SK-N-SH (cell line): ENCODE data around the gene APRT. TPM values are rescaled to one million over a fixed set of nuclear protein-coding genes. Genes with fewer than 3 reads are reported as not detected.

Source experiments
- CTCF ChIA-PET: fragments of 300-600, 350-600 bp; formaldehyde crosslinking; extraction: SDS; loops from one replicate; lab custom pipeline; 2021; lab: Yijun Ruan, JAX
- POLR2A ChIA-PET: fragments of 350-600 bp; sonication (Branson Sonifier 250); formaldehyde crosslinking; extraction: SDS; loops from one replicate; lab custom pipeline; 2020; ENCODE audit warnings: antibody characterized with exemption, inconsistent platforms; lab: Yijun Ruan, JAX
- DNase-seq: peaks from one replicate; pipeline ENCODE4 v3.0.0; 2012
- H2AFZ ChIP-seq: fragments of 200-600 bp; sonication (generic); 2 replicates; pipeline ENCODE4 v1.8.1; 2016; ENCODE audit warnings: antibody characterized with exemption, mild to moderate bottlenecking, low read depth
- H3F3A ChIP-seq: fragments of 200-600 bp; sonication (generic); replicated peaks from 2 replicates; pipeline ENCODE3; 2016; ENCODE audit warnings: antibody characterized with exemption, mild to moderate bottlenecking; ENCODE audit not compliant: insufficient read depth
- H3K27ac ChIP-seq, 2 experiments: fragments of 200-500 bp in 1 of 2; fragments of 200-600 bp in 1 of 2; sonication (Bioruptor generic) in 1 of 2; sonication (generic), shearing (Covaris generic) in 1 of 2; 2 replicates each; pipeline versions ENCODE4 v1.5.1 to v1.6.1; 2014 to 2016; ENCODE audit warnings: low read depth in 2 of 2, inconsistent platforms in 1 of 2, low read length in 1 of 2, mild to moderate bottlenecking in 1 of 2, mixed read lengths in 1 of 2
- H3K27me3 ChIP-seq: fragments of 200-600 bp; sonication (generic), shearing (Covaris generic); 2 replicates; pipeline ENCODE4 v1.6.1; 2016; ENCODE audit warnings: mixed run types; ENCODE audit not compliant: insufficient read depth
- H3K36me3 ChIP-seq, 2 experiments: fragments of 200-500 bp in 1 of 2; fragments of 200-600 bp in 1 of 2; sonication (Bioruptor generic) in 1 of 2; sonication (generic) in 1 of 2; replicated peaks in 1 of 2; 2 replicates each; pipeline versions ENCODE3 to v1.5.1; 2014 to 2016; ENCODE audit warnings: low read length in 1 of 2, mild to moderate bottlenecking in 1 of 2; ENCODE audit not compliant: insufficient read depth in 2 of 2, control insufficient read depth in 1 of 2
- H3K4me1 ChIP-seq, 2 experiments: fragments of 200-500 bp in 1 of 2; fragments of 200-600 bp in 1 of 2; sonication (Bioruptor generic) in 1 of 2; sonication (generic), shearing (Covaris generic) in 1 of 2; 2 replicates each; pipeline versions ENCODE4 v1.5.1 to v1.6.1; 2014 to 2016; ENCODE audit warnings: low read depth in 1 of 2, low read length in 1 of 2, mixed run types in 1 of 2; ENCODE audit not compliant: insufficient read depth in 2 of 2, control insufficient read depth in 1 of 2
- H3K4me2 ChIP-seq: fragments of 200-600 bp; sonication (generic), shearing (Covaris generic); 2 replicates; pipeline ENCODE4 v1.6.1; 2017; ENCODE audit warnings: mixed run types
- H3K4me3 ChIP-seq, 2 experiments: fragments of 200-500 bp in 1 of 2; fragments of 200-600 bp in 1 of 2; sonication (Bioruptor generic) in 1 of 2; sonication (generic), shearing (Covaris generic) in 1 of 2; 2 replicates each; pipeline versions ENCODE4 v1.5.1 to v1.8.1; 2014 to 2016; ENCODE audit warnings: low read depth in 2 of 2, inconsistent platforms in 1 of 2, low read length in 1 of 2, mild to moderate bottlenecking in 1 of 2, mixed read lengths in 1 of 2, moderate library complexity in 1 of 2
- H3K79me2 ChIP-seq: fragments of 200-600 bp; sonication (generic); 2 replicates; pipeline ENCODE4 v1.8.1; 2017; ENCODE audit warnings: mild to moderate bottlenecking; ENCODE audit not compliant: insufficient read depth
- H3K9ac ChIP-seq: fragments of 200-600 bp; sonication (generic); 2 replicates; pipeline ENCODE4 v1.6.1; 2017; ENCODE audit warnings: mixed run types
- H3K9me2 ChIP-seq: fragments of 200-600 bp; sonication (generic); 2 replicates; pipeline ENCODE4 v1.6.1; 2017; ENCODE audit warnings: mixed run types
- H3K9me3 ChIP-seq: fragments of 200-600 bp; sonication (generic); 2 replicates; pipeline ENCODE4 v1.6.1; 2017; ENCODE audit warnings: mixed run types, mild to moderate bottlenecking, moderate library complexity
- H4K20me1 ChIP-seq: fragments of 200-600 bp; sonication (generic); 2 replicates; pipeline ENCODE4 v1.6.1; 2017; ENCODE audit warnings: mild to moderate bottlenecking, mixed run types; ENCODE audit not compliant: insufficient read depth
- CHD2 ChIP-seq: fragments of 150-350 bp; IDR thresholded peaks from 2 replicates; pipeline ENCODE4 v1.6.1; 2018; ENCODE audit warnings: low read length; ENCODE audit not compliant: partially characterized antibody
- EP300 ChIP-seq, 2 experiments: IDR thresholded peaks; 2 replicates each; pipeline versions ENCODE4 v1.4.0 to v1.6.1; 2012; ENCODE audit warnings: borderline replicate concordance in 1 of 2, low read depth in 1 of 2, low read length in 1 of 2
- EZH2phosphoT487 ChIP-seq: fragments of 200-600 bp; sonication (generic); IDR thresholded peaks from 2 replicates; pipeline ENCODE4 v1.6.1; 2017; ENCODE audit warnings: low read depth, mixed run types, mild to moderate bottlenecking, antibody characterized with exemption, moderate library complexity, borderline replicate concordance
- FOXJ3 ChIP-seq: sonication (generic); formaldehyde crosslinking; IDR thresholded peaks from 2 replicates; pipeline ENCODE4 v1.5.1; 2020; ENCODE audit warnings: mild to moderate bottlenecking, missing genetic modification reagents
- GABPA ChIP-seq: IDR thresholded peaks from 2 replicates; pipeline ENCODE4 v1.4.0; 2012; ENCODE audit warnings: low read depth, mild to moderate bottlenecking
- GATA2 ChIP-seq: sonication (generic); formaldehyde crosslinking; IDR thresholded peaks from 2 replicates; pipeline ENCODE4 v1.5.0; 2020; ENCODE audit warnings: mild to moderate bottlenecking, missing genetic modification reagents
- MEF2A ChIP-seq: IDR thresholded peaks from 2 replicates; pipeline ENCODE4 v1.4.0; 2012; ENCODE audit warnings: low read depth, borderline replicate concordance
- MXI1 ChIP-seq: IDR thresholded peaks from 2 replicates; pipeline ENCODE4 v1.6.1; 2012; ENCODE audit warnings: mild to moderate bottlenecking, low read depth, low read length, improper control_type of control experiment
- NFIC ChIP-seq: IDR thresholded peaks from 2 replicates; pipeline ENCODE4 v1.4.0; 2012; ENCODE audit warnings: borderline replicate concordance
- NRF1 ChIP-seq: IDR thresholded peaks from 2 replicates; pipeline ENCODE4 v1.6.1; 2012; ENCODE audit warnings: low read depth, mild to moderate bottlenecking, low read length
- POLR2AphosphoS5 ChIP-seq: IDR thresholded peaks from 2 replicates; pipeline ENCODE4 v1.6.1; 2012; ENCODE audit warnings: low read depth, low read length
- RAD21 ChIP-seq: IDR thresholded peaks from 2 replicates; pipeline ENCODE4 v1.6.1; 2012; ENCODE audit warnings: mild to moderate bottlenecking, low read length
- RCOR1 ChIP-seq: fragments of 150-350 bp; IDR thresholded peaks from 2 replicates; pipeline ENCODE4 v1.6.1; 2017; ENCODE audit warnings: antibody characterized with exemption, low read length
- REST ChIP-seq: IDR thresholded peaks from 2 replicates; pipeline ENCODE4 v1.6.1; 2012; ENCODE audit warnings: mild to moderate bottlenecking, low read depth, low read length, moderate library complexity
- RFX5 ChIP-seq: IDR thresholded peaks from 2 replicates; pipeline ENCODE4 v1.6.1; 2012; ENCODE audit warnings: mild to moderate bottlenecking, improper control_type of control experiment, low read length
- SIN3A ChIP-seq: IDR thresholded peaks from 2 replicates; pipeline ENCODE4 v1.6.1; 2012; ENCODE audit warnings: low read depth, mild to moderate bottlenecking, low read length, moderate library complexity, borderline replicate concordance
- SMC3 ChIP-seq: IDR thresholded peaks from 2 replicates; pipeline ENCODE4 v1.6.1; 2012; ENCODE audit warnings: low read depth, low read length, improper control_type of control experiment
- YY1 ChIP-seq: IDR thresholded peaks from 2 replicates; pipeline ENCODE4 v1.4.0; 2012; ENCODE audit warnings: low read depth, mild to moderate bottlenecking
- WGBS: methylation state at CpG from one replicate; pipeline ENCODE4 v1.1.6; 2017; ENCODE audit warnings: low lambda C conversion rate; 5-methylcytosine and 5-hydroxymethylcytosine counted together
- polyA plus RNA-seq, 3 experiments: library from polyadenylated mRNA; depleted of rRNA; stranded (reverse); fragments of >200 nt; gene quantifications; 2 replicates each; pipeline ENCODE4 v1.2.3, GENCODE V29; 2012
- TF ChIP-seq, protein P1 (sequence below): IDR thresholded peaks from 2 replicates; pipeline ENCODE4 v1.4.0; 2012; ENCODE audit warnings: low read depth, borderline replicate concordance

APRT gene
- polyA plus RNA-seq, 1 of the 3 experiments (the other 2 are of a cell fraction), result 192 TPM

GRCh38 chr16:88838566-88838965 lies 26.8 kb upstream of the APRT start:
- Histone ChIP-seq H3K4me2 (no peak overlapping the region), H3K36me3 (peaks cover 0 to 24% of the 10 kb centered on the region in 2 experiments), H3K27me3 (no peaks in the 10 kb centered on the region), H3K79me2 (no peaks in the 10 kb centered on the region), H3K9ac (no peak overlapping the region), H3K4me3 (no peak overlapping the region), H3K9me3 (no peaks in the 10 kb centered on the region), H3K4me1 (no peaks in the 10 kb centered on the region), H4K20me1 (no peaks in the 10 kb centered on the region), H2AFZ (no peak overlapping the region), H3F3A (no peaks in the 10 kb centered on the region), H3K9me2 (no peaks in the 10 kb centered on the region), H3K27ac (no peak overlapping the region)
- no peak for TF ChIP-seq YY1
- no peak for TF ChIP-seq POLR2AphosphoS5
- no peak for TF ChIP-seq RFX5
- no peak for TF ChIP-seq SMC3
- TF ChIP-seq NRF1, result no peak
- no peak for TF ChIP-seq EP300 (IDR thresholded peaks at IDR 0.05; ENCODE audit: borderline replicate concordance in 1 of 2, low read depth in 1 of 2, low read length in 1 of 2)
- TF ChIP-seq REST, result no peak
- TF ChIP-seq SIN3A, result no peak
- TF ChIP-seq MXI1, result no peak
- no peak for TF ChIP-seq RAD21
- no peak for TF ChIP-seq GABPA
- TF ChIP-seq RCOR1, result no peak
- no peak for TF ChIP-seq MEF2A
- TF ChIP-seq EZH2phosphoT487, result no peak
- ChIA-PET POLR2A (no interaction called here), CTCF (interaction anchor here (0.8 kb wide), 1 partner anchor 19 kb away, joined by 3 read pairs; no protein-coding TSS in a partner anchor)
- 91% methylated on average over 19 of the region's 19 CpGs for WGBS
- DNase-seq, result no peak

DNA sequence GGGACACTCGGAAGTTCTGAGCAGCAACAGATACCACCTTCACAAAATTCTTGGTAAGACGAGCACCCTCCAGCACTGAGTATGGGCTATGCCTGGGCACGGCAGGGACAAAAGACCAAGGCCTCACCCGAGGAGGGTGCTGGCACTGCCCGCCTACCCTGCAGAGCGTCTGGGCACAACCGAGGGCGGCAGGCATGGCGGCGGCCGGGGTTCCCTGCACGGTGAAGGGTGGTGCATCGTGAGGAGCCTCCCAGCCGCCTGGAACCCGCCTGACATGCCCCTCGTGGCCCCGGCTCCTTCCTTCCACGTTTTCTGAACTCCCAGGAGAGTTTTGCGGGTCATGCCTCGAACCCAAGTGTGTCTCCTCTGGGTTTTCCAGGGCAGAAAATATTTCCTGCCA lies 26.1 kb upstream of the APRT start:
- TF ChIP-seq GATA2 (no peak), REST (no peak), RCOR1 (no peak), NFIC (no peak), POLR2AphosphoS5 (no peak), SMC3 (no peak), FOXJ3 (CRISPR knock-in tag) (no peak), MEF2A (no peak), CHD2 (no peak), EZH2phosphoT487 (no peak)
- TF ChIP-seq, protein P1, sequence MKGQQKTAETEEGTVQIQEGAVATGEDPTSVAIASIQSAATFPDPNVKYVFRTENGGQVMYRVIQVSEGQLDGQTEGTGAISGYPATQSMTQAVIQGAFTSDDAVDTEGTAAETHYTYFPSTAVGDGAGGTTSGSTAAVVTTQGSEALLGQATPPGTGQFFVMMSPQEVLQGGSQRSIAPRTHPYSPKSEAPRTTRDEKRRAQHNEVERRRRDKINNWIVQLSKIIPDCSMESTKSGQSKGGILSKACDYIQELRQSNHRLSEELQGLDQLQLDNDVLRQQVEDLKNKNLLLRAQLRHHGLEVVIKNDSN, result no peak
- no peak overlapping the region for H3K4me3 ChIP-seq
- no peak for DNase-seq
- H2AFZ ChIP-seq, result no peak overlapping the region
- H3K36me3 ChIP-seq, result peaks cover 0 to 19% of the 10 kb centered on the region in 2 experiments
- ChIA-PET CTCF (no interaction called here), POLR2A (no interaction called here)
- no peak overlapping the region for H3K4me2 ChIP-seq
- H3K79me2 ChIP-seq, result no peaks in the 10 kb centered on the region
- H3K9ac ChIP-seq, result no peak overlapping the region
- H3K4me1 ChIP-seq, result no peaks in the 10 kb centered on the region
- WGBS, result 91% methylated on average over 16 of the region's 20 CpGs
- H4K20me1 ChIP-seq, result no peaks in the 10 kb centered on the region
- no peak overlapping the region for H3K27ac ChIP-seq
- H3K27me3 ChIP-seq, result no peaks in the 10 kb centered on the region
- no peaks in the 10 kb centered on the region for H3K9me3 ChIP-seq
- H3F3A ChIP-seq, result no peaks in the 10 kb centered on the region
- H3K9me2 ChIP-seq, result no peaks in the 10 kb centered on the region
